ENCODE results near the gene PCBD1. TPM values are rescaled to one million over a fixed set of nuclear protein-coding genes. Genes with fewer than 3 reads are reported as not detected.

Gene PCBD1
- 33.3 and 46.0 TPM in 2 replicates for total RNA-seq (2014; rRNA removed; shearing (Covaris generic))
- 77.4 and 78.5 TPM in 2 replicates for polyA plus RNA-seq (2016; fragmentation: Nextera tagmentation; extraction: Ambion mirVana)
- long read RNA-seq, transcript PCBD1-201 (4 exons, 1,006 nt): major isoform, 25 of 35 reads
- long read RNA-seq, partial matches to known transcripts: 3 of 35 reads
- long read RNA-seq, other reads (novel, unspliced or antisense): 3 of 35 reads

DNA sequence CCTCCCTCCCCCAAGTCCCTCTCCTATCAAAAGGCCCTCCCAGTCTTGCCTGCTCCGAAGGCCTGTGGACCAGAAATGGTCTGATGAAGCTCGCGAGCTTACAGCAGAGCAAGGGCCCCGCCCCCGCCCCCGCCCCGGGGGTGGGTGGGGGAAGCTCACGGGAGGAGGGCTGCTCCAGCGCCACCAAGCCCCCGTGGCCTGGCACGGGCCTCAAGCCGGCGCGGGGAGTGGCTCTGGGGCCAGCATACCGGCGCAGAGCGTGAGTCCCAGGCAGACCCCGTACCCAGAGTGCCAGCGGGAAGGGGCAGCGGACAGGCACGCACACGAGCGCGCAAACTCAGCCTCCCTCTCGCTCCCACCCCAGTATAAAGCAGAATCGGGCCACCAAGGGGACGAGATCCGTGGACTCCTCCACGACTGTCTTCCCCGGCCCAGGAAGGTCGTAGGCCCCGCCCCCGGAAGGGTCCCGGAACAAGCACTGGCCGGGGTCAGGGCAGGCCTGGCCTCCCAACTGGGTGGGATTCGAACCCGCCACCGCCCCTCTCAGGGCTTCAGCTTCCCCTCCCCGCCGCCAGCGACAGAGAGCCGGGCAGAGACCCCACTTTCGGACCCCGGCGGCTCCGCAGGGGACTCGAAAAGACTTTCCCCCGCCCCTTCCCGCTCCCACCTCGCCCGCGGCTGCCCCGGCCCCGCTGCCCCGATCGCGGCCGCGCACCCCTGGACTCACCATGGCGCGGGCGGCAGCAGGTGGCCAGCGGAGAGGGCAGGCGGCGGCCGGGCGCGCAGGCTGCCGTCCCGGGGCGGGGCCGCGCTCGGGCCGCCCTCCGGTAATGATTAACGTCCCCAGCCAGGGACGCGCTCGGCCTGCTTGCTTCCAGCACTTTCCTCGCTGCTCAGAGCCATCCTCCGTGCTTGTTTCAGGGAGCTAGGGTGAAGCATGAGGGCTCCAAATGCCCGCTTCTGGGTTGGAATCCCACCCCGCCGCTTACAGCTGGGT lies at the start of gene PCBD1:
TSS of gene PCBD1 (minus strand) at position 762 of the 997 bp plus-strand sequence. CDS start at position 730, 32 bp downstream.
- Mint-ChIP-seq H3K9me3 (peaks cover 8% of the 10 kb centered on the region), H3K27me3 (ENCODE audit: insufficient read depth, low read depth, poor library complexity) (no peaks in the 10 kb centered on the region), H3K36me3 (ENCODE audit: low read depth) (peaks cover 21% of the 10 kb centered on the region), H3K27ac (no peak within 1 kb of the TSS; the same call in 1 of the 2 replicates), H3K4me3 (peak within 1 kb of the TSS; percentile 79), H3K4me1 (peaks cover 42% of the 10 kb centered on the region)
- Histone ChIP-seq H3K36me3 (ENCODE audit: insufficient read depth) (0 out of 2 replicates have a peak, but pooled peaks cover 3% of the 10 kb centered on the region), H3K4me3 (peak within 1 kb of the TSS; percentile 72), H3K27me3 (ENCODE audit: insufficient read depth) (no peaks in the 10 kb centered on the region), H3K9me2 (ENCODE audit: insufficient read depth) (no peaks in the 10 kb centered on the region), H3F3A (replicated peaks; ENCODE audit: low read depth) (no peaks in the 10 kb centered on the region), H4K20me1 (replicated peaks; ENCODE audit: insufficient read depth) (no peaks in the 10 kb centered on the region), H2AFZ (peak within 1 kb of the TSS; percentile 78), H3K27ac (ENCODE audit: low read depth) (peak within 1 kb of the TSS; percentile 30; the same call in 1 of the 2 replicates), H3K4me2 (peak within 1 kb of the TSS; percentile 79), H3K4me1 (ENCODE audit: insufficient read depth) (peaks cover 29% of the 10 kb centered on the region), H3K79me2 (replicated peaks; ENCODE audit: insufficient read depth) (no peaks in the 10 kb centered on the region)
- ATAC-seq (peak; percentile 76), DNase-seq (ENCODE audit: low spot score) (peak; percentile 78)
- TF ChIP-seq, protein P1, sequence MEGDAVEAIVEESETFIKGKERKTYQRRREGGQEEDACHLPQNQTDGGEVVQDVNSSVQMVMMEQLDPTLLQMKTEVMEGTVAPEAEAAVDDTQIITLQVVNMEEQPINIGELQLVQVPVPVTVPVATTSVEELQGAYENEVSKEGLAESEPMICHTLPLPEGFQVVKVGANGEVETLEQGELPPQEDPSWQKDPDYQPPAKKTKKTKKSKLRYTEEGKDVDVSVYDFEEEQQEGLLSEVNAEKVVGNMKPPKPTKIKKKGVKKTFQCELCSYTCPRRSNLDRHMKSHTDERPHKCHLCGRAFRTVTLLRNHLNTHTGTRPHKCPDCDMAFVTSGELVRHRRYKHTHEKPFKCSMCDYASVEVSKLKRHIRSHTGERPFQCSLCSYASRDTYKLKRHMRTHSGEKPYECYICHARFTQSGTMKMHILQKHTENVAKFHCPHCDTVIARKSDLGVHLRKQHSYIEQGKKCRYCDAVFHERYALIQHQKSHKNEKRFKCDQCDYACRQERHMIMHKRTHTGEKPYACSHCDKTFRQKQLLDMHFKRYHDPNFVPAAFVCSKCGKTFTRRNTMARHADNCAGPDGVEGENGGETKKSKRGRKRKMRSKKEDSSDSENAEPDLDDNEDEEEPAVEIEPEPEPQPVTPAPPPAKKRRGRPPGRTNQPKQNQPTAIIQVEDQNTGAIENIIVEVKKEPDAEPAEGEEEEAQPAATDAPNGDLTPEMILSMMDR (conservative IDR thresholded peaks at IDR 0.05; ENCODE audit: low read depth in 2 of 2): no peak
- TF ChIP-seq ZNF331 (CRISPR knock-in tag; IDR thresholded peaks at IDR 0.05; ENCODE audit: low read depth) (no peak), EZH2phosphoT487 (IDR thresholded peaks at IDR 0.05; ENCODE audit: unreplicated experiment) (no peak)

DNA sequence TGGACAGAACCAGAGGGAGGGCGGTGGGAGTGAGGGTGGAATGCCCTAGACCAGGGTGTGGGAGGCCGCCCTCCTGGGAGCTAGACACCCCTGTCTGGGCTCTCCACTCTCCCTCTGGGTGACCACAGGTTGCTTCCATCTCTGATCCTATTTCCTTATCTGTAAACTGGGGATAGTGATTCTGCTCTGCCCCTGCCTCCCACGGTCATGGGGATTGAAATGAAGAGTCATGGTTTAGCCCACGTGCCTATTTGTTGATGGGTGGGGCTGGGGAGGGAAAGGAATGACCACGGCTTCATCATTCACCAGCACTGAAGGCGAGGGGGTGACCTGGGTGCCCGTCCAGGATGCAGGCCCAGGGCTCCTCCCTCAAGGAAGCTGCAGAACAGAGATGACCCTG lies 49.3 kb upstream of the PCBD1 start:
- H3F3A ChIP-seq (replicated peaks; ENCODE audit: low read depth): no peaks in the 10 kb centered on the region
- Mint-ChIP-seq H3K27me3 (ENCODE audit: insufficient read depth, low read depth, poor library complexity) (peaks cover 6% of the 10 kb centered on the region), H3K4me1 (0 out of 3 replicates have a peak, but pooled peaks cover 2% of the 10 kb centered on the region), H3K4me3 (no peak overlapping the region), H3K9me3 (no peaks in the 10 kb centered on the region), H3K27ac (no peak overlapping the region), H3K36me3 (ENCODE audit: low read depth) (no peaks in the 10 kb centered on the region)
- H4K20me1 ChIP-seq (replicated peaks; ENCODE audit: insufficient read depth): no peaks in the 10 kb centered on the region
- no peak overlapping the region for H3K4me2 ChIP-seq
- no peaks in the 10 kb centered on the region for H3K79me2 ChIP-seq (replicated peaks; ENCODE audit: insufficient read depth)
- no peak overlapping the region for H3K27ac ChIP-seq (ENCODE audit: low read depth)
- ATAC-seq: no peak
- H2AFZ ChIP-seq: no peak overlapping the region
- no peak for TF ChIP-seq NANOG (IDR thresholded peaks at IDR 0.05; ENCODE audit: borderline replicate concordance)
- no peak overlapping the region for H3K4me3 ChIP-seq
- H3K4me1 ChIP-seq (ENCODE audit: insufficient read depth): no peaks in the 10 kb centered on the region
- H3K27me3 ChIP-seq (ENCODE audit: insufficient read depth): no peaks in the 10 kb centered on the region
- DNase-seq (ENCODE audit: low spot score): no peak
- H3K9me2 ChIP-seq (ENCODE audit: insufficient read depth): no peaks in the 10 kb centered on the region
- H3K36me3 ChIP-seq (ENCODE audit: insufficient read depth): no peaks in the 10 kb centered on the region

DNA sequence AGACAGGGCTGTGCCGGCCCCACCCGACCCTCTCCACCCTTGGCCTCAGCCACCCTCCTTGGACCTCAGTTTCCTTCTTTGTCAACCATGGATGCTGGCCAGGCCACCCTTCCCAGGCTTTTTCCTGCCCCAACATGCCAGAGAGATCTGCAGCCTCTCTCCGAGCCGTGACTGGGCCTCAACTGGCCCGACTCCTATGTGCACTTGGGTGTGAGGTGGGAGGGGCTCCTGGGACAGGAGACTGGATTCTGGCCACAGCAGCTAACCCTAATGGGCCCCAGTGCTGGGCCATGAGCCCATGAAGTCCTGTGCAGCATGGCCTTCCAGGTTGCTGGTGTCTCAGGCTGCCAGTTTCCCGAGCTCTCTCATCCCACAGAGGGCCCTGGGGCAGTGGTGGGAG lies 47.7 kb upstream of the PCBD1 start:
- Histone ChIP-seq H3K4me3 (no peak overlapping the region), H2AFZ (no peak overlapping the region), H3K79me2 (replicated peaks; ENCODE audit: insufficient read depth) (no peaks in the 10 kb centered on the region), H3K4me1 (ENCODE audit: insufficient read depth) (no peaks in the 10 kb centered on the region), H3K27me3 (ENCODE audit: insufficient read depth) (no peaks in the 10 kb centered on the region), H3K4me2 (no peak overlapping the region), H3K36me3 (ENCODE audit: insufficient read depth) (no peaks in the 10 kb centered on the region), H3K9me2 (ENCODE audit: insufficient read depth) (no peaks in the 10 kb centered on the region), H3K27ac (ENCODE audit: low read depth) (no peak overlapping the region), H4K20me1 (replicated peaks; ENCODE audit: insufficient read depth) (no peaks in the 10 kb centered on the region), H3F3A (replicated peaks; ENCODE audit: low read depth) (no peaks in the 10 kb centered on the region)
- Mint-ChIP-seq H3K27ac (no peak overlapping the region), H3K27me3 (ENCODE audit: insufficient read depth, low read depth, poor library complexity) (peaks cover 2% of the 10 kb centered on the region), H3K9me3 (no peaks in the 10 kb centered on the region), H3K36me3 (ENCODE audit: low read depth) (no peaks in the 10 kb centered on the region), H3K4me1 (0 out of 3 replicates have a peak, but pooled peaks cover 2% of the 10 kb centered on the region), H3K4me3 (no peak overlapping the region)
- DNase-seq (ENCODE audit: low spot score) (no peak), ATAC-seq (no peak)
- TF ChIP-seq, protein P2, sequence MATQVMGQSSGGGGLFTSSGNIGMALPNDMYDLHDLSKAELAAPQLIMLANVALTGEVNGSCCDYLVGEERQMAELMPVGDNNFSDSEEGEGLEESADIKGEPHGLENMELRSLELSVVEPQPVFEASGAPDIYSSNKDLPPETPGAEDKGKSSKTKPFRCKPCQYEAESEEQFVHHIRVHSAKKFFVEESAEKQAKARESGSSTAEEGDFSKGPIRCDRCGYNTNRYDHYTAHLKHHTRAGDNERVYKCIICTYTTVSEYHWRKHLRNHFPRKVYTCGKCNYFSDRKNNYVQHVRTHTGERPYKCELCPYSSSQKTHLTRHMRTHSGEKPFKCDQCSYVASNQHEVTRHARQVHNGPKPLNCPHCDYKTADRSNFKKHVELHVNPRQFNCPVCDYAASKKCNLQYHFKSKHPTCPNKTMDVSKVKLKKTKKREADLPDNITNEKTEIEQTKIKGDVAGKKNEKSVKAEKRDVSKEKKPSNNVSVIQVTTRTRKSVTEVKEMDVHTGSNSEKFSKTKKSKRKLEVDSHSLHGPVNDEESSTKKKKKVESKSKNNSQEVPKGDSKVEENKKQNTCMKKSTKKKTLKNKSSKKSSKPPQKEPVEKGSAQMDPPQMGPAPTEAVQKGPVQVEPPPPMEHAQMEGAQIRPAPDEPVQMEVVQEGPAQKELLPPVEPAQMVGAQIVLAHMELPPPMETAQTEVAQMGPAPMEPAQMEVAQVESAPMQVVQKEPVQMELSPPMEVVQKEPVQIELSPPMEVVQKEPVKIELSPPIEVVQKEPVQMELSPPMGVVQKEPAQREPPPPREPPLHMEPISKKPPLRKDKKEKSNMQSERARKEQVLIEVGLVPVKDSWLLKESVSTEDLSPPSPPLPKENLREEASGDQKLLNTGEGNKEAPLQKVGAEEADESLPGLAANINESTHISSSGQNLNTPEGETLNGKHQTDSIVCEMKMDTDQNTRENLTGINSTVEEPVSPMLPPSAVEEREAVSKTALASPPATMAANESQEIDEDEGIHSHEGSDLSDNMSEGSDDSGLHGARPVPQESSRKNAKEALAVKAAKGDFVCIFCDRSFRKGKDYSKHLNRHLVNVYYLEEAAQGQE (IDR thresholded peaks at IDR 0.05; ENCODE audit: unreplicated experiment): no peak
- TF ChIP-seq NANOG (IDR thresholded peaks at IDR 0.05; ENCODE audit: borderline replicate concordance): no peak
- no peak for TF ChIP-seq POLR2AphosphoS5 (IDR thresholded peaks at IDR 0.05; ENCODE audit: low read depth)
- TF ChIP-seq EZH2 (IDR thresholded peaks at IDR 0.05; ENCODE audit: low read depth, unreplicated experiment): no peak
- TF ChIP-seq, protein P1 (conservative IDR thresholded peaks at IDR 0.05; ENCODE audit: low read depth in 2 of 2): no peak
- TF ChIP-seq ZNF331 (CRISPR knock-in tag; IDR thresholded peaks at IDR 0.05; ENCODE audit: low read depth): no peak
- TF ChIP-seq CREB1 (CRISPR knock-in tag; IDR thresholded peaks at IDR 0.05; ENCODE audit: low read depth): no peak

Data from GM23338 (cell line).